Stomach (tissue), 4 donors: ENCODE results near the gene ERO1B.

Experiments used
- EP300 ChIP-seq: sonication (generic); formaldehyde crosslinking; IDR thresholded peaks from one replicate; pipeline ENCODE4 v1.6.1; 2017; ENCODE audit warnings: antibody characterized with exemption
- POLR2A ChIP-seq, 4 donors: fragments of 450-650 bp; IDR thresholded peaks; one replicate each; pipeline ENCODE4 v1.6.1; 2016; ENCODE audit warnings: antibody characterized with exemption in 4 of 4, control low read depth in 2 of 4, mild to moderate bottlenecking in 1 of 4, moderate library complexity in 1 of 4
- POLR2AphosphoS5 ChIP-seq, 3 donors: sonication (generic); formaldehyde crosslinking; IDR thresholded peaks; one replicate each; pipeline ENCODE4 v1.6.1; 2016; ENCODE audit warnings: antibody characterized with exemption in 3 of 3
- TF ChIP-seq, protein P1 (sequence below), 7 experiments: fragments of 450-650 bp in 4 of 7; fragments of 200-600 bp in 3 of 7; sonication (generic) in 3 of 7; IDR thresholded peaks; one replicate each; pipeline ENCODE4 v1.5.1; 2016 to 2019; ENCODE audit warnings: antibody characterized with exemption in 7 of 7, control low read depth in 2 of 7, mild to moderate bottlenecking in 1 of 7

DNA sequence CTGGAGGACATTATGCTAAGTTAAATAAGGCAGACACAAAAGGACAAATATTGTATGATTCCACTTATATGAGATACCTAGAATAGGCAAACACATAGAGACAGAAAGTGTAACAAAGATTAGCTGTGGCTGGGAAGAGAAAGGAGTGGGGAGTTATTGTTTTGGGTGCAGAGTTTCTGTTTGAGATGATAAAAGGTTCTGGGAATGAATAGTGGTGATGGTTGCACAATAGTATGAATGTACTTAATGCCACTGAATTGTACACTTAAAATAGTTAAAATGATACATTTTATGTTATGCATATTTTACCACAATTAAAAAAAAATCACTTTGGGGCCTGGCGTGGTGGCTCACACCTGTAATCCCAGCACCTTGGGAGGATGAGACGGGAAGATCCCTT is 21.2 kb upstream of the ERO1B start:
- TF ChIP-seq, protein P1, sequence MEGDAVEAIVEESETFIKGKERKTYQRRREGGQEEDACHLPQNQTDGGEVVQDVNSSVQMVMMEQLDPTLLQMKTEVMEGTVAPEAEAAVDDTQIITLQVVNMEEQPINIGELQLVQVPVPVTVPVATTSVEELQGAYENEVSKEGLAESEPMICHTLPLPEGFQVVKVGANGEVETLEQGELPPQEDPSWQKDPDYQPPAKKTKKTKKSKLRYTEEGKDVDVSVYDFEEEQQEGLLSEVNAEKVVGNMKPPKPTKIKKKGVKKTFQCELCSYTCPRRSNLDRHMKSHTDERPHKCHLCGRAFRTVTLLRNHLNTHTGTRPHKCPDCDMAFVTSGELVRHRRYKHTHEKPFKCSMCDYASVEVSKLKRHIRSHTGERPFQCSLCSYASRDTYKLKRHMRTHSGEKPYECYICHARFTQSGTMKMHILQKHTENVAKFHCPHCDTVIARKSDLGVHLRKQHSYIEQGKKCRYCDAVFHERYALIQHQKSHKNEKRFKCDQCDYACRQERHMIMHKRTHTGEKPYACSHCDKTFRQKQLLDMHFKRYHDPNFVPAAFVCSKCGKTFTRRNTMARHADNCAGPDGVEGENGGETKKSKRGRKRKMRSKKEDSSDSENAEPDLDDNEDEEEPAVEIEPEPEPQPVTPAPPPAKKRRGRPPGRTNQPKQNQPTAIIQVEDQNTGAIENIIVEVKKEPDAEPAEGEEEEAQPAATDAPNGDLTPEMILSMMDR (IDR thresholded peaks at IDR 0.05) = no peak
- TF ChIP-seq POLR2A (IDR thresholded peaks at IDR 0.05) = no peak
- TF ChIP-seq EP300 = no peak
- TF ChIP-seq POLR2AphosphoS5 (IDR thresholded peaks at IDR 0.05) = no peak
